ENCODE data around the gene INHBA.

INHBA gene

DNA sequence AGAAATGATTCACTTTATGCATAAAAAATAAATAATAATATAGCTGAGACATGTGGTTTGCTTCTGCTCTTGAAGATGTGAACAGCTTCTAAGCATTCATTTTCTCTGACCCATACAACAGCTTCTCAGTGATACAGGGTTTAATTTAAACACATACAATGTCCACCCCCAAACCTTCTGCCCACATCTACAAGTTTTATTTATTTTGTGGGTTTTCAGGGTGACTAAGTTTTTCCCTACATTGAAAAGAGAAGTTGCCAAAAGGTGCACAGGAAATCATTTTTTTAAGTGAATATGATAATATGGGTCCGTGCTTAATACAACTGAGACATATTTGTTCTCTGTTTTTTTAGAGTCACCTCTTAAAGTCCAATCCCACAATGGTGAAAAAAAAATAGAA is 17.2 kb downstream of the INHBA start:
- no peak for DNase-seq

DNA sequence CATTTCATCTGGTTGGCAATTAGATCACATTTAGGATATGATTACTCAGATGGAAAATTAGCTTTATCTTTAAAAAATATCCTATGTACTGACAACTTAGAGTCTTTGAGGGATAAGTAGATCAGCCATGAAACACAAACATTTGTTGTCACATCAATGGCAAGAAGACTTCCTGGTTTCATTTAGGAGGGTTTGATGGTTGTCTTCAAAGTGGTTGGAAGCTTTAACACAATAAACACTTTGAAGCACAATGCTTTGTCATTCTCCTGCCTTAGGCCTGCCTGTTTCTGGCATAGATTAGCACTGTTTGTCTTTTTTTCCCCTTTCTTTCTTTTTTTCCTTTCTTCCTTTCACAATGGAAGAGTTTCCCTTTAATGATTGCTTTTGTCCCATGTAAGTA is 20.5 kb downstream of the INHBA start:
- no peak for DNase-seq

DNA sequence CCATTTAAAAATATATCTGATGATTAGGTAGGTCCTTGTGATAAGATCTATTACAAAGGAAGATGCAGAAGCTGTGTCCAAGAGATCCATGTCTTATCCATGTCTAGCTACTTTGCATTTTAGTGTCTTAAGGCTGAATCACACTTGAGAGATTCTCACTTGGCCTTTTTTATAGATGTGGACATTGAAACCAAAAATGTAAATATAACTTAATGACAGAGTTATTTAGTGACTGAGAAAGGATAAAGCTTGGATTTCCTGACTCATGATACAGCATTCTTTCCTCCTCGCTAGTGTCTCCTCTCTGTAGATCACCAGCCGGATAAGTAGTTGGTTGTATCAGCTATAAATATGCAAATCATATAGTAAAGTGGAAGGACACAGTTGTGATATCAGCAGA is 23.3 kb downstream of the INHBA start:
- DNase-seq: no peak

DNA sequence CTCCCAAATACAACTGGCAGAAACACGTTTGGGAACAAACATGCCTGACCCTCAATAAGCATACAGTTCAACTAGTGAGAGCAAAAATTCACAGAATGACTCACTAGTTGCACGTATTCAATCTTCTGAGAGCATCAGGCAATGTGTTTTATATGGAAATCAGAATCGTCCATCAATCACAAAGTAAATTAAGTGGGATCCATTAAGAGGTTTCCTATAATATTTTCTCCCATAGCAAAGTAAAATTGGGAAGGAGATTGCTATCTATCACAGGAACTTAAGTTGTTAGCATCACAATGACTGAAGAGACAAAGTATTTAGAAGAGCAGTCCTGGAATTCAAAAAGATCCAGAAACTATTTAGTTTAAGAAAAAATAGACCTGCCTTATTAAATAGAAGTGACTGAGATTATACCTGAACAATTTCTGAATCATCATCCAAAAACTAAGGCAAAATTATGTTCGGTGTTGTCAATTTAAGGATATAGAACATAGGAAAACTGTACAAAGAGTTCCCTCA is 28.3 kb downstream of the INHBA start:
- DNase-seq: no peak

DNA sequence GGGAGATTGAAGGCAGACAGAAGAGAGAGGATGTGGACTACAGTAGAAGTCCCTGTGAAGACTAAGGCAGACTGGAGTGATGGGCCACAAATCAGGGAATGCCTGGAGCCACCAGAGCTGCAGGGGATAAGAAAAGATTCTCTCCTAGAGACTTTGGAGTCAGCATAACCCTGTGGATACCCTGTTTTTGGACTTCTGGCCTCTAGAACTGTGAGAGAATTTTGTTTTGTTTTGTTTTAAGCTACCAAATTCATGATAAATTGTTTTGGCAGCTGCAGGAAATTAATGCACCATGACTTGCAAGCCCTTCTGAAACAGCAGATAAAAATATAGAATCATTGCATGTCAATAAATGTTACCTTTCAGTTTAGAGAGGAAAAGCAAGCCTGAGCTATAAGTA is 41.3 kb downstream of the INHBA start:
- DNase-seq: no peak

DNA sequence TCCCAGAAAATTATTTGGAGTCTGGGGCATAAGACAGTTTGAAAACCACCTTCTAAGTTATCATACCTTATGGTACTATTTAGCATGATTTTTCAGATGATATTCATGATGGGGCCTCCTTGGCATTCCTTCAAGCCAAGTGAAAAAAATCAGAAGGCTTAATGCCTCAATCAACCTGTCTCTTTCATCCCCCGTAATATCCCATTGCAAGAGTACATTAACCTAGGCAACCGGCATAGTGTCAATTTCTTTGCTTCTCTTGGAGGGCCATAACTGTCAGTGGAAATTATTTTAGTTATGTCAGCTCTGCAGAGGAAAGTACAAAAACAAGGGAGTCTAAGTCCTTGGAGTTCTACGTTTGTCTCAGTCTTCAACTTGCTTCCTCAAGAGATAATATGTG is 43.4 kb downstream of the INHBA start:
- DNase-seq: no peak

DNA sequence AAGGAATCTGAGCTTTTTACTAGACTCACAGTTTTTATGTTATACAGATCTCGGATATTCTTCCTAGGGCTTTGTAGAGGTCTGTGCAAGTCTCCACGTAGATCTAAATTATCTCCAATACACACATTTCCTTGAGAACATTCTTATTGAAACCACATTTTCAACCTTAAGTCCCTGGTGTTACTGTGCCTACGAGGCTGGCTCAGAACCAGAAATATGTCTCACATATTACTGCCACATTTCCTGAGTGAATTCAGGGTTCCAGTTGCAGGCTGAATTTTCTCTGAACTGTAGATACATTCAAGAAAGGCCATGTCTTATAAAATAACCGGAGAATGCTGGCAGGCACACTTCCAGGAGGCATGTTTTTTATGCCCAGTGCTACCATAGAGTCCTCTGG is 46.5 kb downstream of the INHBA start:
- no peak for DNase-seq

DNA sequence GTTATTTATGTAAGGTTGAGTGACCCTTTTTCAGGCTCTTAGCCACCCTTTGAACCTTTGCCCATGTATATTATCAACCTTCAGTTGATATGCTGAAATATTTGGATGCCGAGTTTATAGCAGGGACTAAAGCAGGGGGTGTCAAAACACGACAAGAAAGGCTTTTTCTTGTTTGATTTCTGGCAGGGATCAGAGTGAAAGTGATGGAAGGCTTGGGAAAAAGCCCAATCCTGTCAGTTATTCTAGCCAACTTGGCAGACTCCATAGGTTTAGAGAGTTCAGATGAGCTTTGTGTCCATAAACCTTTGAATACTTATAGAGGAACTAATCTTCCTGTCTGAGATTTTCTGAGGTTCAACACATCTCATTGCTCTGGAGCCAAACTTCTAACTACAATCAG is 47.5 kb downstream of the INHBA start:
- no peak for DNase-seq

DNA sequence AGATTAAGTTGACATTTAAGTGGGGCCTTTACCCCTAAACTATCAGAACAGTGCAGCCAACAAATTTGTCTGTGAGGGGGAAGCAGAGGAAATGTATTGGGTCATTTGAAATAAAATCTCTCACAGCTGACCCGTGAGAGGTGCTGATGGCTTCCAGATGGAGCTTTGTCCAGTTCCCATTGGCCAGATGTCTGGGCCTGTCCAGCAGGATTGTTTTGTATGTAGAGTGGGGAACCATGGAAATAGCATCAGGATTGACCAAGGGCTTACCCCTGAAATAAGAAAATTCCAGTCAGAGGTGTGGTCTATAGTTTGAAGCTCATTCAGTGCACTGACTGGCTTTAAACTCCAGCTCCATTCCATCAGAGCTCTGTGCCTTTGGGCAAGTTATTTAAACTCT is 50.6 kb downstream of the INHBA start:
- no peak for DNase-seq

DNA sequence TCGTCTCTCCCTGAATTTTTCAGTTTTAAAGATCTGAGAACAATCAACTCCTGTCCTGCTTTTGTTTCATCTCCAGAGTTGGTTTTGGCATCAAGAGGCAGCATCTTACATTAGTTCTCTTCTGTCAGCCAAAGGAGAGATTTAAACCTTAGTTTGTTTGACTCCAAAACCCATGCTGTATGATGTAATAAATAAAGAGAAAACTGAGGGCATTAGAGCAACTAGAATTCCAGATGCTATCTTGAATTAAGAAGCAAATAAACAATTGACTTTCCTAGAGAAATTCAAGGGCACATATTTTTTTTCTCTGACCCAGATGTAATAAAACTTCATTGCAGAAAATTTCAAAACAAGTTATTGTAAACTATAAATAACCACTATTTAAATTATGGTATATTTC is 54.4 kb downstream of the INHBA start:
- DNase-seq: no peak

DNA sequence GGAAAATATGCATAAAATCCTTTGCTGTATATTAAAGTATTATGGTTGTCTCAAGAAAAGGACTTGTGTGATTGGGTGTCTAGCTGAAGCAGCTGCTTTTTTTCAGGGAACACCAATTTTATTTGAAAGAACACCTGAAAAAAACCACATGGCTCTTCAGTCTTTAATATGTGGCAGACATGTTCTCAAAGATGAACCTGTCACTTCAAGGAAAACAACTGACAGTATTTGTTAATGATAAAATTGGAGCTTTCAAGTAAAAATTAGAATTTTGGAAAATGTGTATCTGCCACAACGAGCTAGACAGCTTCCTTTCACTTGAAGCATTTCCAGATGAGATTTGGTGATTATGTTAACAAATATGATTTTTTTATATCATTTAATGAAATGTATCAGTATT is 59.3 kb downstream of the INHBA start:
- DNase-seq: no peak

DNA sequence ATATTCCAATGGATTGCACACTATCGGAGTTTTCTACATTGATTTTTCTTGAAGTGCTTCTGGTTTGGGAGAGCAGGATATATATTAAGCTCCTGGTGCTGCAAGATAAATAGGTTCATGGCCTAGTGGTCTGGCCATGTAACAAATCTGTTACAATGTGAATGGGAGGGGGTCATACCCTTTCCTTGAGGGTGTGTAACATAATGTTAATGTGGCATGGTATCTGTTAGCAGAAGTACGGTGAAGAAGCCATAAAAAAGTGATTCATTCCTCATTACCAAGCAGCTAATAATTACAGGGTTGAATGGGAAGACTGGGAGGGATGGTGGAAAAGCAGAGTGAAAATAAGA is 61.2 kb downstream of the INHBA start:
- no peak for DNase-seq

DNA sequence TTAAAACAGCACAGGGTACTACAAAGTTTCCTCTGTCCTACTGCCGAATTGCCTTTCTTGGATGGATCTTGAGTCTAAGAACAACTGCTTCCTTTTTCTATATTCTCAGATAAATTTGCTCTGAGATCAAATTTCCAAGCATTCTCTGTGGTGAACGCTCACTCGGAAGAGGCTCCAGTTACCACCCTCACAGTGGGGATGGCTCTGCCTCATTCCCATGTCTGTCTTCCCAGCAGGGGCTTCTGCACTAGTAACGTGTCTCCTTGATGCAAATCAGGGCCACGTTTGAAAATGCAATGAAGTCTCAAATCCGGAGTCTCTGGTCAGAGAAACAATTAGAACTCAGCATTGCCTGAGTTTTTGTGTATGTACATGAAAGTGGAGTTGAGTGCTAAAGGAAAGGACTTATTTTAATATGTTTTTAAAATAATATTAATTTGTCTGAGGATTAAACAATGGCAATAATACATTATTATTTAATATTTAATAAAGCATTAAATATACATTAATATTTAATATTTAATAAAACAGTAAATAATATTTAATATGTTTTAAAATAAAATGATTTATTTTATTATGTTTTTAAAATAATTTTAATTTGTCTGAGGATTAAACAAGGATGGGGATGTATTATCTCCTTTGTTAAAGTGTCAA is 61.8 kb downstream of the INHBA start:
- DNase-seq: no peak

DNA sequence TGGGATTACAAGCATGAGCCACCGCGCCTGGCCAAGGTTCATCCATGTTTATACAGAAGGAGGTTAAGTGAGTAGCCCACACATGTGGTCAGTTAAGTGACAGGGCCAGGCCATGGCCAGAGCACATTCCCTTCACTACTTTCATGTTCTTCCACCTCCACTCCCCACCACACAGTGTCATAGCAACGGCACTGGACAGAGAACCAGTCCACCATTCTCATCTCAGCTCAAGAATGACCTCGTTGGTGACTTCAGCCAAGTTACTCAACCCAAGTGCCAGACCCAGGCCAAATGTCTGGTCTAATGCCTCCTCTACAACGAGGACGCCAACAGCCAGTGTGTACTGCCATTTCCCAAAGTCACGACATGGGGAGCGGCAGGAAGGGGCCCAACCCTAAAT is 62.4 kb downstream of the INHBA start:
- no peak for DNase-seq

DNA sequence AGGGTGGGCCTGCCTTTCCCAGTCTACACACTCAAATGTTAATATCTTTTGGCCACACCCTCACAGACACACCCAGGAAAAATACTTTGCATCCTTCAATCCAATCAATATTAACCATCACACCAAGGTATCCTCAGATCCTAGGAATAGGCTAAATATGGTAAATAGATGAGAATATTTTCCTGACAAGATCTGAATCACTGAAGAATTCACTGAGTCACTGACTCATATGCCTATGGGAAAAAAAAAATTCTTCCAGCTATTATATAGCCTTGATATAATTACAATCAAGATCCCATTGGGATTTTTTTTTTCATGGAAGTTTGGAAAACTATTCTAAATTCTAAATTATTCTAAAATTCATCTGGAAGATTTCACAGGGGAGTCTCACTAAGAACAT is 65.8 kb downstream of the INHBA start:
- no peak for DNase-seq

Measured in CD4-positive, alpha-beta T cell treated with Interleukin-10 for 1 hour (primary cell).